H9 (cell line): ENCODE measurements around the gene METTL8. TPM values are rescaled to one million over a fixed set of nuclear protein-coding genes. Genes with fewer than 3 reads are reported as not detected.

Experiments
- DNase-seq: peaks from one replicate; pipeline ENCODE4 v3.0.0-alpha.2; 2017
- H2AFZ ChIP-seq: one replicate; pipeline ENCODE4 v1.6.1; 2013; ENCODE audit warnings: mild to moderate bottlenecking, low read length, control low read depth, moderate library complexity
- H2AK5ac ChIP-seq: 2 replicates; pipeline ENCODE4 v1.6.1; 2013; ENCODE audit warnings: low read length, control low read depth, mixed read lengths; ENCODE audit not compliant: insufficient read length
- H2BK120ac ChIP-seq: one replicate; pipeline ENCODE4 v1.6.1; 2013; ENCODE audit warnings: low read depth, mild to moderate bottlenecking, low read length, control low read depth, inconsistent platforms; ENCODE audit not compliant: poor library complexity, severe bottlenecking
- H2BK12ac ChIP-seq: 2 replicates; pipeline ENCODE4 v1.6.1; 2013; ENCODE audit warnings: low read length, control low read depth, mixed read lengths, low read depth; ENCODE audit not compliant: insufficient read length
- H2BK15ac ChIP-seq: 2 replicates; pipeline ENCODE4 v1.6.1; 2013; ENCODE audit warnings: low read depth, low read length, control low read depth
- H2BK20ac ChIP-seq: one replicate; pipeline ENCODE4 v1.6.1; 2013; ENCODE audit warnings: low read depth, mild to moderate bottlenecking, low read length, control low read depth, inconsistent platforms; ENCODE audit not compliant: poor library complexity, severe bottlenecking
- H2BK5ac ChIP-seq: 2 replicates; pipeline ENCODE4 v1.6.1; 2013; ENCODE audit warnings: low read length, control low read depth, mixed read lengths; ENCODE audit not compliant: insufficient read length
- H3K14ac ChIP-seq: 2 replicates; pipeline ENCODE4 v1.6.1; 2013; ENCODE audit warnings: low read length, control low read depth; ENCODE audit not compliant: insufficient read depth
- H3K18ac ChIP-seq: 2 replicates; pipeline ENCODE4 v1.6.1; 2013; ENCODE audit warnings: low read depth, mild to moderate bottlenecking, mixed read lengths, low read length, control low read depth; ENCODE audit not compliant: insufficient read length
- H3K23ac ChIP-seq: 2 replicates; pipeline ENCODE4 v1.6.1; 2013; ENCODE audit warnings: low read length, control low read depth, mixed read lengths, low read depth; ENCODE audit not compliant: insufficient read length
- H3K23me2 ChIP-seq: 2 replicates; pipeline ENCODE4 v1.6.1; 2013; ENCODE audit warnings: low read depth, mild to moderate bottlenecking, mixed read lengths, low read length, control low read depth; ENCODE audit not compliant: insufficient read length, poor library complexity, severe bottlenecking
- H3K27ac ChIP-seq: 2 replicates; pipeline ENCODE4 v1.5.1; 2013; ENCODE audit warnings: low read length, control low read depth, mixed read lengths, low read depth; ENCODE audit not compliant: insufficient read length
- H3K27me3 ChIP-seq: 2 replicates; pipeline ENCODE4 v1.6.1; 2013; ENCODE audit warnings: low read length, control low read depth, inconsistent platforms; ENCODE audit not compliant: insufficient read depth
- H3K4ac ChIP-seq: 2 replicates; pipeline ENCODE4 v1.6.1; 2013; ENCODE audit warnings: low read depth, mild to moderate bottlenecking, control low read depth, inconsistent platforms, low read length, moderate library complexity
- H3K4me1 ChIP-seq: 2 replicates; pipeline ENCODE4 v1.6.1; 2013; ENCODE audit warnings: low read length, control low read depth, inconsistent platforms; ENCODE audit not compliant: insufficient read depth
- H3K4me2 ChIP-seq: 2 replicates; pipeline ENCODE4 v1.6.1; 2013; ENCODE audit warnings: low read length, control low read depth, mixed read lengths; ENCODE audit not compliant: insufficient read length, insufficient read depth
- H3K56ac ChIP-seq: 2 replicates; pipeline ENCODE4 v1.6.1; 2013; ENCODE audit warnings: low read depth, mild to moderate bottlenecking, mixed read lengths, low read length, control low read depth; ENCODE audit not compliant: insufficient read length
- H3K79me1 ChIP-seq: 2 replicates; pipeline ENCODE4 v1.6.1; 2013; ENCODE audit warnings: low read depth, mild to moderate bottlenecking, moderate library complexity, low read length, control low read depth, inconsistent platforms; ENCODE audit not compliant: insufficient read depth, poor library complexity, severe bottlenecking
- H3K79me2 ChIP-seq: 2 replicates; pipeline ENCODE4 v1.6.1; 2013; ENCODE audit warnings: low read length, control low read depth, inconsistent platforms; ENCODE audit not compliant: insufficient read depth
- H3K9ac ChIP-seq: 2 replicates; pipeline ENCODE4 v1.6.1; 2013; ENCODE audit warnings: low read length, control low read depth, mixed read lengths; ENCODE audit not compliant: insufficient read length; ENCODE audit errors: extremely low read depth
- H3K9me3 ChIP-seq: one replicate; pipeline ENCODE4 v1.6.1; 2013; ENCODE audit warnings: low read depth, low read length, inconsistent platforms; ENCODE audit not compliant: control insufficient read depth
- H3T11ph ChIP-seq: one replicate; pipeline ENCODE4 v1.6.1; 2013; ENCODE audit warnings: mild to moderate bottlenecking, low read length, control low read depth, inconsistent platforms
- H4K20me1 ChIP-seq: one replicate; pipeline ENCODE4 v1.6.1; 2013; ENCODE audit not compliant: control insufficient read depth, insufficient read length, insufficient read depth
- H4K5ac ChIP-seq: 2 replicates; pipeline ENCODE4 v1.6.1; 2013; ENCODE audit warnings: low read depth, mild to moderate bottlenecking, mixed read lengths, low read length, control low read depth; ENCODE audit not compliant: insufficient read length
- H4K8ac ChIP-seq: replicated peaks from 2 replicates; pipeline ENCODE4 v1.6.1; 2013; ENCODE audit warnings: low read length, control low read depth, mixed read lengths, low read depth; ENCODE audit not compliant: insufficient read length
- H4K91ac ChIP-seq: 2 replicates; pipeline ENCODE4 v1.6.1; 2013; ENCODE audit warnings: low read depth, mild to moderate bottlenecking, moderate library complexity, mixed read lengths, low read length, control low read depth; ENCODE audit not compliant: insufficient read length
- H3K27ac Mint-ChIP-seq, 3 experiments: 2 replicates in 2 of 3; 3 replicates in 1 of 3; pipeline ENCODE4 v1.8.0; 2020 to 2021; ENCODE audit warnings: mixed read lengths in 3 of 3, mild to moderate bottlenecking in 1 of 3, moderate library complexity in 1 of 3
- H3K27me3 Mint-ChIP-seq: 2 replicates; pipeline ENCODE4 v1.8.0; 2021; ENCODE audit warnings: low read depth, mild to moderate bottlenecking, moderate library complexity, mixed read lengths
- H3K36me3 Mint-ChIP-seq, 3 experiments: 2 replicates in 2 of 3; 3 replicates in 1 of 3; pipeline ENCODE4 v1.8.0; 2020 to 2021; ENCODE audit warnings: low read depth in 3 of 3, mixed read lengths in 3 of 3; ENCODE audit not compliant: insufficient read depth in 1 of 3
- H3K4me1 Mint-ChIP-seq, 2 experiments: 2 replicates each; pipeline ENCODE4 v1.8.0; 2020; ENCODE audit warnings: mixed read lengths in 2 of 2
- H3K4me3 Mint-ChIP-seq, 2 experiments: 2 replicates in 1 of 2; 3 replicates in 1 of 2; pipeline ENCODE4 v1.8.0; 2020 to 2021; ENCODE audit warnings: mild to moderate bottlenecking in 2 of 2, mixed read lengths in 2 of 2, moderate library complexity in 1 of 2
- H3K9me3 Mint-ChIP-seq, 2 experiments: 2 replicates in 1 of 2; 3 replicates in 1 of 2; pipeline ENCODE4 v1.8.0; 2020; ENCODE audit warnings: mild to moderate bottlenecking in 2 of 2, mixed read lengths in 2 of 2, moderate library complexity in 1 of 2
- total RNA-seq: library from RNA; stranded (reverse); gene quantifications from 2 replicates; pipeline ENCODE4 v1.2.1, GENCODE V29; 2021
- TF ChIP-seq, protein P1 (sequence below): fragments of 200-600 bp; sonication (generic); conservative IDR thresholded peaks from 3 replicates; pipeline ENCODE4 v1.8.0; 2021; ENCODE audit warnings: antibody characterized with exemption, mild to moderate bottlenecking

The METTL8 gene
- total RNA-seq, 1 experiment from 2014 or later = 40.9 TPM

DNA sequence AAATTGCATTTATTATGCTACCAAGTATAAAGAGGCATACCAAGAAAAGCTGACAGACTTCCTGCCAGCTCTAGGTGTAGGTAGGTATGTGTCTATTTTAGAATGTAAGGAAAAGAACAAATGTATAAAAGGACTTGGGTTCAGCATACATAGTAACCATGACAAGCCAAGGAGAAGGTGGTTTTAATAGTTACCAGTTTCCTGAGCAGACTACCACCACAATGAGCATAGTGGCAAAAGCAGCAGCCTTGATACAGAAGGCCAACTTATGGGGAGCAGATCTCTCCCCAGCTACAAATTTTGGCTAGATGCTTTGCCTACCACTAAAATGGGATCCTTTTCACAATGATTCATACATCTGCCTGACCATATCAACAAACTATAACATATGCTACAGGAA lies 34.5 kb downstream of the METTL8 start:
- Histone ChIP-seq H3K79me1 (peaks cover 2% of the 10 kb centered on the region), H3T11ph (no peak overlapping the region)
- H3K9me3 Mint-ChIP-seq = peaks cover 7 to 13% of the 10 kb centered on the region in 2 experiments

More for the DNA sequence above, 34.5 kb downstream of the METTL8 start:
- Histone ChIP-seq H3K4me2 (no peak overlapping the region), H4K5ac (no peak overlapping the region), H2AK5ac (no peak overlapping the region), H3K4me1 (peaks cover 2% of the 10 kb centered on the region), H3K56ac (no peak overlapping the region), H3K23ac (no peak overlapping the region), H3K27ac (no peak overlapping the region), H2BK120ac (no peak overlapping the region), H2BK5ac (no peak overlapping the region), H2BK15ac (no peak overlapping the region), H2BK20ac (no peak overlapping the region), H3K23me2 (no peaks in the 10 kb centered on the region), H3K79me2 (peaks cover 5% of the 10 kb centered on the region; the same call in 1 of the 2 replicates), H4K91ac (no peak overlapping the region), H3K18ac (no peak overlapping the region), H4K8ac (no peak overlapping the region), H2BK12ac (no peak overlapping the region), H2AFZ (no peak overlapping the region), H3K14ac (no peak overlapping the region), H3K27me3 (no peaks in the 10 kb centered on the region), H4K20me1 (no peaks in the 10 kb centered on the region), H3K4ac (no peak overlapping the region), H3K9me3 (no peaks in the 10 kb centered on the region), H3K9ac (no peak overlapping the region)
- peaks cover 22 to 32% (median 29%) of the 10 kb centered on the region in 3 experiments for H3K36me3 Mint-ChIP-seq
- DNase-seq = no peak
- no peaks in the 10 kb centered on the region for H3K27me3 Mint-ChIP-seq
- H3K4me3 Mint-ChIP-seq = no peak overlapping the region
- H3K4me1 Mint-ChIP-seq = peaks cover 28 to 31% of the 10 kb centered on the region in 2 experiments
- TF ChIP-seq, protein P1, sequence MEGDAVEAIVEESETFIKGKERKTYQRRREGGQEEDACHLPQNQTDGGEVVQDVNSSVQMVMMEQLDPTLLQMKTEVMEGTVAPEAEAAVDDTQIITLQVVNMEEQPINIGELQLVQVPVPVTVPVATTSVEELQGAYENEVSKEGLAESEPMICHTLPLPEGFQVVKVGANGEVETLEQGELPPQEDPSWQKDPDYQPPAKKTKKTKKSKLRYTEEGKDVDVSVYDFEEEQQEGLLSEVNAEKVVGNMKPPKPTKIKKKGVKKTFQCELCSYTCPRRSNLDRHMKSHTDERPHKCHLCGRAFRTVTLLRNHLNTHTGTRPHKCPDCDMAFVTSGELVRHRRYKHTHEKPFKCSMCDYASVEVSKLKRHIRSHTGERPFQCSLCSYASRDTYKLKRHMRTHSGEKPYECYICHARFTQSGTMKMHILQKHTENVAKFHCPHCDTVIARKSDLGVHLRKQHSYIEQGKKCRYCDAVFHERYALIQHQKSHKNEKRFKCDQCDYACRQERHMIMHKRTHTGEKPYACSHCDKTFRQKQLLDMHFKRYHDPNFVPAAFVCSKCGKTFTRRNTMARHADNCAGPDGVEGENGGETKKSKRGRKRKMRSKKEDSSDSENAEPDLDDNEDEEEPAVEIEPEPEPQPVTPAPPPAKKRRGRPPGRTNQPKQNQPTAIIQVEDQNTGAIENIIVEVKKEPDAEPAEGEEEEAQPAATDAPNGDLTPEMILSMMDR = no peak
- H3K27ac Mint-ChIP-seq = no peak overlapping the region
